Stimulated activated CD8-positive, alpha-beta memory T cell treated with anti-CD3 and anti-CD28 coated beads, Interleukin-4, amount 100 ng/mL, for 1 hour (primary cell): Measurements from ENCODE around the gene CCDC159.
"Not testable (repeated sequence)": the region's sequence is repeated elsewhere in the genome, so short reads cannot be mapped to it uniquely, and the experiment has no call there.

ENCODE experiments used
- DNase-seq, 2 donors: peaks; one replicate each; pipeline ENCODE4 v3.0.0-alpha.2; 2020; ENCODE audit warnings: low read depth in 2 of 2, low spot score in 1 of 2

Gene CCDC159

GRCh38 chr19:11346104-11346940, at the start of gene CCDC159, which contains the start of gene TMEM205:
TSS of gene CCDC159 (plus strand) at chr19:11346519. CDS start at chr19:11346607, 88 bp downstream.
TSS of gene TMEM205 (minus strand) at chr19:11346268. CDS start at chr19:11345619, 649 bp downstream.
- peak; percentile 92 to 98 for DNase-seq

GRCh38 chr19:11299946-11300810, 46.1 kb upstream of the CCDC159 start:
- no peak for DNase-seq

GRCh38 chr19:11300811-11301120, 45.6 kb upstream of the CCDC159 start:
- DNase-seq = no peak

GRCh38 chr19:11304936-11305335, 41.4 kb upstream of the CCDC159 start:
- DNase-seq = no peak

GRCh38 chr19:11306337-11306736, 40.0 kb upstream of the CCDC159 start:
- DNase-seq = no peak

- not testable (repeated sequence) for DNase-seq
Observed at GRCh38 chr19:11320278-11320995, 25.9 kb upstream of the CCDC159 start.

- no peak for DNase-seq
Observed at GRCh38 chr19:11321191-11322126, 24.9 kb upstream of the CCDC159 start.

- no peak for DNase-seq
Observed at GRCh38 chr19:11322269-11323024, 23.9 kb upstream of the CCDC159 start.

- DNase-seq = no peak
Observed at GRCh38 chr19:11323601-11324078, 22.7 kb upstream of the CCDC159 start.

- DNase-seq = no peak
Observed at GRCh38 chr19:11324079-11324661, 22.1 kb upstream of the CCDC159 start.

GRCh38 chr19:11324748-11325389, 21.4 kb upstream of the CCDC159 start:
- DNase-seq = no peak

GRCh38 chr19:11325544-11325943, 20.8 kb upstream of the CCDC159 start:
- DNase-seq = no peak

- no peak for DNase-seq
Observed at GRCh38 chr19:11330127-11330526, 16.2 kb upstream of the CCDC159 start.

- DNase-seq = no peak
Observed at GRCh38 chr19:11331502-11331901, 14.8 kb upstream of the CCDC159 start.

GRCh38 chr19:11332822-11333221, 13.5 kb upstream of the CCDC159 start:
- no peak for DNase-seq

GRCh38 chr19:11333838-11334237, 12.5 kb upstream of the CCDC159 start:
- not testable (repeated sequence) for DNase-seq

- DNase-seq = no peak
Observed at GRCh38 chr19:11335449-11336146, 10.7 kb upstream of the CCDC159 start.

- no peak for DNase-seq
Observed at GRCh38 chr19:11337080-11337479, 9.2 kb upstream of the CCDC159 start.
